ENCODE results near the gene ERG.

- no peak for TF ChIP-seq CEBPB (IDR thresholded peaks at IDR 0.05)
- no peak for TF ChIP-seq HDAC2 (IDR thresholded peaks at IDR 0.05)
- no peak for TF ChIP-seq BCL3 (IDR thresholded peaks at IDR 0.05)
- TF ChIP-seq MYC (IDR thresholded peaks at IDR 0.05; ENCODE audit: borderline replicate concordance, low read length): no peak
Measured at GRCh38 chr21:38489271-38489652, 9.0 kb downstream of the ERG start.

Measured in A549 (cell line).